Measurements from ENCODE around the gene ACAD9.

Gene ACAD9

GRCh38 chr3:128835096-128835495, 44.3 kb upstream of the ACAD9 start:
- H3K4me3 ChIP-seq (ENCODE audit: low read depth, low read length, poor library complexity, severe bottlenecking): no peak overlapping the region
- no peaks in the 10 kb centered on the region for H4K20me1 ChIP-seq (ENCODE audit: insufficient read depth, low read length)
- no peak overlapping the region for H3K27ac ChIP-seq (ENCODE audit: low read depth, low read length, poor library complexity, severe bottlenecking)
- no peak overlapping the region for H3K9ac ChIP-seq (ENCODE audit: low read length)
- H3K27me3 ChIP-seq (ENCODE audit: insufficient read depth, low read length): peaks cover 7% of the 10 kb centered on the region; the same call in 1 of the 2 replicates
- no peaks in the 10 kb centered on the region for H3K36me3 ChIP-seq (ENCODE audit: insufficient read depth, low read length)
- H3K79me2 ChIP-seq (ENCODE audit: insufficient read depth, low read length): no peaks in the 10 kb centered on the region
- H2AFZ ChIP-seq (ENCODE audit: low read length): no peak overlapping the region
- peaks cover 5% of the 10 kb centered on the region for H3K4me1 ChIP-seq (ENCODE audit: insufficient read depth, low read length, severe bottlenecking)
- no peaks in the 10 kb centered on the region for H3K9me2 ChIP-seq (ENCODE audit: low read depth, low read length)
- H3F3A ChIP-seq (ENCODE audit: insufficient read depth, low read length): no peaks in the 10 kb centered on the region
- no peak overlapping the region for H3K4me2 ChIP-seq (ENCODE audit: low read length)
- TF ChIP-seq EZH2 (IDR thresholded peaks at IDR 0.05; ENCODE audit: borderline replicate concordance, low read length) (no peak), CTCF (IDR thresholded peaks at IDR 0.05; ENCODE audit: low read length) (no peak)
- H3K9me3 ChIP-seq (ENCODE audit: low read length): no peaks in the 10 kb centered on the region

DNA sequence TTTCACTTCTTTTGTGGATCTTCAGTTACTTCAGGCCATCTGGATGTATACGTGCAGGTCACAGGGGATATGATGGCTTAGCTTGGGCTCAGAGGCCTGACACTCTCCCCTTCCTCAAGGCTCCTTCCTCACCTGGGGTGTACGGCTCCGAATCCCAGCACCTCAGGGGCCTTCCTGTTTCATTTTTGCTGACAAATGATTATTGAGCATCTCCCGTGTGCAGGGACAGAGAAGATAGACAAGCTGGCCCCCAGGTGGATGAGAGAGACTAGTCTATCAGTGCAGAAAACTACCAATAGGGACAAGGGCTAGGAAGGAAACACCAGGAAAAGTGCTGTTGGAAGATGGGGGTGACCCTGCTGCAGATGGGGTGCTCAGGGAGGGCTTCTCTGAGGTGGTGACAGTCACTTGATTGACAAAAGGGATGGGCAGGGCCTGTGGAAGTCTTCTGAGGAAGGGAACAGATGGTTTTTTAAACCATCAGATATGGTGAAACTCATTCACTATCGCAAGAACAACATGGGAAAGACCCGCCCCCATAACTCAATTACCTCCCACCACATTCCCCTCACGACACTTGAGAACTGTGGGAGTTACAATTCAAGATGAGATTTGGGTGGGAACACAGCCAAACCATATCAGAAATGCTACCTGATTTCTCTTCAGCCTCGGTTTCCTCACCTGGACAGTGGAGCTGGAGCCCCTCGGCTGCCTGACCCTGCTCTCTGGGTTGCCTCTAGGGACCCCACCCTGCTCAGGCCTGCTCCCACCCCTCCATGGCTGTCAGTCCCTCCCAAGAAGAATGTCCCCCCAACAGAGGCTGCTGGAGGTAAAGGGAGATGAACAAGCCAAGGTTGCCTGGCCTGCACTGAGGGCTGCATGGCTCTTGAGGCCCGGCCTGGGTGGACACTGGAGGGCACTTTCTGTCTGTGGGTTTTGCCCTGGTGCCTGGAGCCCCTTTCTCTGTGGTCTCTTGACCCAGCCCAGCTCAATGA, 37.2 kb upstream of the ACAD9 start:
- no peak overlapping the region for H3K4me3 ChIP-seq (ENCODE audit: low read depth, low read length, poor library complexity, severe bottlenecking)
- no peak overlapping the region for H2AFZ ChIP-seq (ENCODE audit: low read length)
- H3K36me3 ChIP-seq (ENCODE audit: insufficient read depth, low read length): no peaks in the 10 kb centered on the region
- H3K4me2 ChIP-seq (ENCODE audit: low read length): no peak overlapping the region
- no peaks in the 10 kb centered on the region for H3F3A ChIP-seq (ENCODE audit: insufficient read depth, low read length)
- peaks cover 6% of the 10 kb centered on the region; the same call in 1 of the 2 replicates for H3K27me3 ChIP-seq (ENCODE audit: insufficient read depth, low read length)
- peaks cover 16% of the 10 kb centered on the region for H3K4me1 ChIP-seq (ENCODE audit: insufficient read depth, low read length, severe bottlenecking)
- TF ChIP-seq EZH2 (IDR thresholded peaks at IDR 0.05; ENCODE audit: borderline replicate concordance, low read length): no peak
- TF ChIP-seq CTCF (IDR thresholded peaks at IDR 0.05; ENCODE audit: low read length): no peak
- no peaks in the 10 kb centered on the region for H3K79me2 ChIP-seq (ENCODE audit: insufficient read depth, low read length)
- no peaks in the 10 kb centered on the region for H3K9me2 ChIP-seq (ENCODE audit: low read depth, low read length)
- H3K9me3 ChIP-seq (ENCODE audit: low read length): no peaks in the 10 kb centered on the region
- no peak overlapping the region for H3K9ac ChIP-seq (ENCODE audit: low read length)
- H4K20me1 ChIP-seq (ENCODE audit: insufficient read depth, low read length): no peaks in the 10 kb centered on the region
- H3K27ac ChIP-seq (ENCODE audit: low read depth, low read length, poor library complexity, severe bottlenecking): no peak overlapping the region

DNA sequence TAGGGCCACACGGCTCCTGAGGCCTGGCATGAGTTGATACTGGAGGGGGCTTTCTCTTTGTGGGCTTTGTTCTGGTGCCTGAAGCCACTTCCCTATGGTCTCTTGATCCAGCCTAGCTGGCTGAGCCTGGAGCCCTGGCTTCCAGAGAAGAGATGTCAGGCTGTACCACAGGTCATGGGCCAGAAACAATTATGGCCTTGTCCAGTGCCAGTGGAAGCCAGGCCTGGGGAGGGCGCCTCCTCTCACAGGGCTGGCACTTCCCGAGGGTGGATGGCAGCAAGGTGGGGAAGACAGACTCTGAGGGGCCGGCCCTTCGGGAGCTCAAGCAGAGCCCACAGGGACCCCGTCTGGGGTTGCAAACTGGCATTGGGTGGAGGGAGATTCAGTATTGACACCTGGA, 34.9 kb upstream of the ACAD9 start:
- Histone ChIP-seq H2AFZ (ENCODE audit: low read length) (no peak overlapping the region), H3K36me3 (ENCODE audit: insufficient read depth, low read length) (no peaks in the 10 kb centered on the region), H3K79me2 (ENCODE audit: insufficient read depth, low read length) (no peaks in the 10 kb centered on the region), H3K4me3 (ENCODE audit: low read depth, low read length, poor library complexity, severe bottlenecking) (no peak overlapping the region), H4K20me1 (ENCODE audit: insufficient read depth, low read length) (no peaks in the 10 kb centered on the region), H3K4me2 (ENCODE audit: low read length) (no peak overlapping the region), H3K4me1 (ENCODE audit: insufficient read depth, low read length, severe bottlenecking) (peaks cover 16% of the 10 kb centered on the region), H3K9me3 (ENCODE audit: low read length) (no peaks in the 10 kb centered on the region), H3K9ac (ENCODE audit: low read length) (no peak overlapping the region), H3K27ac (ENCODE audit: low read depth, low read length, poor library complexity, severe bottlenecking) (no peak overlapping the region), H3K9me2 (ENCODE audit: low read depth, low read length) (no peaks in the 10 kb centered on the region), H3K27me3 (ENCODE audit: insufficient read depth, low read length) (peaks cover 6% of the 10 kb centered on the region; the same call in 1 of the 2 replicates), H3F3A (ENCODE audit: insufficient read depth, low read length) (no peaks in the 10 kb centered on the region)
- TF ChIP-seq CTCF (IDR thresholded peaks at IDR 0.05; ENCODE audit: low read length) (no peak), EZH2 (IDR thresholded peaks at IDR 0.05; ENCODE audit: borderline replicate concordance, low read length) (no peak)
